Neural crest cell (in vitro differentiated cells): ENCODE data around the gene SLC52A1. TPM values are rescaled to one million over a fixed set of nuclear protein-coding genes. Genes with fewer than 3 reads are reported as not detected.

Source experiments
- DNase-seq: peaks from one replicate; pipeline ENCODE4 v3.0.0; 2021; ENCODE audit warnings: low read depth, mixed read lengths, low spot score
- H3K27ac Mint-ChIP-seq: one replicate; pipeline ENCODE4 v1.8.0; 2021; ENCODE audit warnings: mild to moderate bottlenecking, mixed read lengths; ENCODE audit not compliant: unreplicated experiment
- H3K27me3 Mint-ChIP-seq: 2 replicates; pipeline ENCODE4 v1.8.0; 2021; ENCODE audit warnings: low read depth, mild to moderate bottlenecking, mixed read lengths
- H3K36me3 Mint-ChIP-seq: 2 replicates; pipeline ENCODE4 v1.8.0; 2021; ENCODE audit warnings: low read depth, mild to moderate bottlenecking, mixed read lengths
- H3K4me1 Mint-ChIP-seq: 2 replicates; pipeline ENCODE4 v1.8.0; 2021; ENCODE audit warnings: mixed read lengths
- H3K4me3 Mint-ChIP-seq: one replicate; pipeline ENCODE4 v1.8.0; 2021; ENCODE audit warnings: mild to moderate bottlenecking, mixed read lengths
- H3K9me3 Mint-ChIP-seq: 2 replicates; pipeline ENCODE4 v1.8.0; 2021; ENCODE audit warnings: mixed read lengths
- CTCF ChIP-seq: fragments of 200-600 bp; sonication (generic); conservative IDR thresholded peaks from 2 replicates; pipeline ENCODE4 v1.5.0; 2021; ENCODE audit warnings: antibody characterized with exemption, mild to moderate bottlenecking
- total RNA-seq: library from RNA; stranded (reverse); gene quantifications from 2 replicates; pipeline ENCODE4 v1.2.1, GENCODE V29; 2021

The SLC52A1 gene
- total RNA-seq, 1 donor from 2014 or later: not detected

DNA sequence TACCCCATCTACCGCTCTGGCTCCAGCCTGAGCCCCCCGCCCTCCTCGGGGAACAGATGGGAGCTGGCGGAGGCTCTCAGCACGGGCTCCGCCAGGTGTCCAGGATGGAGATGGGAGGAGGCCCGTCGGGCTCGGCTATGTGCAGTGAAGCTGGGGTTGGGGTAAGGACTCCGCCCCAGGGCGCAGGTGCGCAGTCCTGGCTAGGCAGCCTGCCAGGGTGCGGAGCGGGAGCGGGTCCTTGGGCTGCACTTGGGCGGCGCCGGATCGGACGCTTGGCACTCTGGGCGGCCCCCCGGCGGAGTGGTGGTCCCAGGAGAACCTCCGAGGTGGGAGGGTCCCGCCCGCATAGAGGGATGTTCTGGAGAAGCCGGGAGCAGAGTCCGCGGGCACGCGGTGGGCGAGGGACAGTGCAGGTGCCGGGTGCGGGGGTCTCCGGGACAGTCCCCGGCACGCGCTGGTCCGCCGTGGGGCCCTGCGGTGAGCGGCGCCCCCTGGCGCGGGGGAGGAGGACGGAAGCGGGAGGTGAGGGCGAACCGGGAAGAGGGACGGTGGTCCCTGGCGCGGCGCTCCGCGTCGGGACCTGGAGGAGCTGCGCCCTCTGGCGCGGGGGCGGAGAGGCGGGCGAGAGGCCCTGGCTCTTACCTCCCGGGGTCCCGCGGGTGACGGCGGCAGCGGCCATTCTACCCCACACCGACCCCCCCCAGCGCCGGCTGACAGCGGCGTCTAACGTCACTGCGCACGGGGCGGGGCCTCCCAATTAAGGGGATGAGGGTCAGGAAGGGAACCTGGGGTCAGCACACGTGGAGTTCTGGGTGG lies 48.1 kb downstream of the SLC52A1 start, which contains the start of gene CAMTA2:
Gene CAMTA2 (minus strand): TSS at position 725 of the 816 bp plus-strand sequence. CDS start 1,453 bp downstream, outside the sequence.
- Mint-ChIP-seq H3K27me3 (no peaks in the 10 kb centered on the region), H3K9me3 (no peaks in the 10 kb centered on the region), H3K27ac (no peak within 1 kb of the TSS), H3K4me3 (peak within 1 kb of the TSS; percentile 88), H3K36me3 (no peaks in the 10 kb centered on the region), H3K4me1 (peaks cover 28% of the 10 kb centered on the region)
- TF ChIP-seq CTCF: peak; percentile 82
- DNase-seq: peak; percentile 70

- H3K9me3 Mint-ChIP-seq: no peaks in the 10 kb centered on the region
- H3K27ac Mint-ChIP-seq: no peak overlapping the region
- H3K27me3 Mint-ChIP-seq: no peaks in the 10 kb centered on the region
- peak overlapping the region; percentile 88 for H3K4me3 Mint-ChIP-seq
- no peak for DNase-seq
- no peak for TF ChIP-seq CTCF
- peaks cover 28% of the 10 kb centered on the region for H3K4me1 Mint-ChIP-seq
- H3K36me3 Mint-ChIP-seq: no peaks in the 10 kb centered on the region
Measured at GRCh38 chr17:4986403-4986802, 48.8 kb downstream of the SLC52A1 start.

Other genes with a start within 250 kb of the SLC52A1 start
- gene VMO1, start 249.1 kb downstream of the SLC52A1 start, total RNA-seq: 1.0 and 1.6 TPM in 2 replicates
- gene GLTPD2, start 246.5 kb downstream of the SLC52A1 start, total RNA-seq: not detected in 2 replicates
- 174 and 181 TPM in 2 replicates for gene PSMB6, start 239.3 kb downstream of the SLC52A1 start, total RNA-seq
- 54.8 and 63.9 TPM in 2 replicates for gene PLD2, start 228.3 kb downstream of the SLC52A1 start, total RNA-seq
- 73.0 and 76.6 TPM in 2 replicates for gene MINK1, start 202.1 kb downstream of the SLC52A1 start, total RNA-seq
- 1.7 and 1.8 TPM in 2 replicates for gene C17orf107, start 135.9 kb downstream of the SLC52A1 start, total RNA-seq
- gene CHRNE, start 132.3 kb downstream of the SLC52A1 start, total RNA-seq: 0.21 TPM in 1 of 2 replicates, not detected in the other
- gene GP1BA, start 103.1 kb downstream of the SLC52A1 start, total RNA-seq: not detected in 2 replicates
- gene SLC25A11, start 95.4 kb downstream of the SLC52A1 start, total RNA-seq: 67.7 and 68.3 TPM in 2 replicates
- 90.4 and 93.2 TPM in 2 replicates for gene RNF167, start 95.2 kb downstream of the SLC52A1 start, total RNA-seq
- gene PFN1, start 86.9 kb downstream of the SLC52A1 start, total RNA-seq: 626 and 630 TPM in 2 replicates
- gene ENO3, start 84.3 kb downstream of the SLC52A1 start, total RNA-seq: 9.1 and 10.6 TPM in 2 replicates
- 76.9 and 78.9 TPM in 2 replicates for gene SPAG7, start 67.6 kb downstream of the SLC52A1 start, total RNA-seq
- gene CAMTA2, start 47.8 kb downstream of the SLC52A1 start, total RNA-seq: 12.5 and 17.4 TPM in 2 replicates
- 0.43 and 0.86 TPM in 2 replicates for gene INCA1, start 37.9 kb downstream of the SLC52A1 start, total RNA-seq
- gene KIF1C, start 37.5 kb downstream of the SLC52A1 start, total RNA-seq: 61.7 and 68.4 TPM in 2 replicates
- 0.11 and 0.12 TPM in 2 replicates for gene ZFP3, start 43.0 kb upstream of the SLC52A1 start, total RNA-seq
- 41.9 and 43.9 TPM in 2 replicates for gene ZNF232, start 76.5 kb upstream of the SLC52A1 start, total RNA-seq
- 0.26 and 0.30 TPM in 2 replicates for gene USP6, start 80.6 kb upstream of the SLC52A1 start, total RNA-seq
- gene ZNF594, start 156.4 kb upstream of the SLC52A1 start, total RNA-seq: 21.5 and 23.7 TPM in 2 replicates
- not detected in 2 replicates for gene SCIMP, start 199.4 kb upstream of the SLC52A1 start, total RNA-seq
- gene RABEP1, start 246.9 kb upstream of the SLC52A1 start, total RNA-seq: 57.0 and 57.9 TPM in 2 replicates